Activated T-helper 17 cell treated with anti-CD3 and anti-CD28 coated beads, Interleukin-2, amount 50 U/mL, for 72 hours (primary cell): ENCODE data around the gene RAB9A. TPM values are rescaled to one million over a fixed set of nuclear protein-coding genes. Genes with fewer than 3 reads are reported as not detected.

Experiments used
- ATAC-seq: fragments of 150-1000 bp; cut with Tn5 transposase; replicated peaks from 2 replicates; pipeline ENCODE4 v1.10.0; 2021; ENCODE audit warnings: mild to moderate bottlenecking, moderate library complexity
- H3K27ac Mint-ChIP-seq: one replicate; pipeline ENCODE4 v1.8.0; 2022; ENCODE audit warnings: mixed read lengths
- H3K27me3 Mint-ChIP-seq: one replicate; pipeline ENCODE4 v1.8.0; 2022; ENCODE audit warnings: mixed read lengths
- H3K36me3 Mint-ChIP-seq: one replicate; pipeline ENCODE4 v1.8.0; 2022; ENCODE audit warnings: low read depth, mild to moderate bottlenecking, mixed read lengths
- H3K4me1 Mint-ChIP-seq: one replicate; pipeline ENCODE4 v1.8.0; 2022; ENCODE audit warnings: mixed read lengths
- H3K4me3 Mint-ChIP-seq: one replicate; pipeline ENCODE4 v1.8.0; 2022; ENCODE audit warnings: mild to moderate bottlenecking, mixed read lengths
- H3K9me3 Mint-ChIP-seq: one replicate; pipeline ENCODE4 v1.8.0; 2022; ENCODE audit warnings: mixed read lengths
- total RNA-seq, 2 donors: library from RNA; stranded (reverse); gene quantifications; one replicate each; pipeline ENCODE4 v1.2.3, GENCODE V29; 2022

The RAB9A gene
- total RNA-seq, 2 donors from 2014 or later: 18.3 to 30.5 TPM

- H3K27me3 Mint-ChIP-seq: no peaks in the 10 kb centered on the region
- H3K4me3 Mint-ChIP-seq: peak overlapping the region; percentile 95
- no peaks in the 10 kb centered on the region for H3K9me3 Mint-ChIP-seq
- peaks cover 32% of the 10 kb centered on the region for H3K36me3 Mint-ChIP-seq
- no peak for ATAC-seq
- H3K4me1 Mint-ChIP-seq: peaks cover 20% of the 10 kb centered on the region
- H3K27ac Mint-ChIP-seq: peak overlapping the region; percentile 86
Measured at GRCh38 chrX:13687203-13687602, 1.7 kb upstream of the RAB9A start.

DNA sequence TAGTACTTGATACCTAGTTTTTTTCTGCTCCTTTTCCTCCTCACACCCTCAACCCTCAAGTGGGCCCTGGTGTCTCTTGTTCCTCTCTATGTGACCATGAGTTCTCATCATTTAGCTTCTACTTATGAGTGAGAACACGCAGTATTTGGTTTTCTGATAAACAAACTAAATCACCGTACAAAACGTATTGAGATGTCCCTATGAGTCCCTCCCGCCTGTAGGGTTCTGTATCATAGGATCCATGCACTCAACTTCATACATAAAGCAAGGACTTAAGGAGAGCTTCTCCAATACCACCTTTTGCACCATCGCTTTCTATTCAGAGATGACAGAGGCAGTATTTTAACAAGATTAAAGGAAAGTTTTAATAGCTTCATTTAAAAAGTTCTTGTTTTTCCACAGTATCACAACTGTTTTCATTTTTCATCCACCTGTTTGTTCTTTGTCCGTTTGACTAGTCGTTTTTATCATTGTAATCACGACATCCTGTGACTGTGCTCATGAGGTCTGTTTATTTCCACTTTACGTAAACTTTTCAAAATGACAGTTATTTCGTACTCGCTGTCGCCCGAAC lies 457 bp upstream of the RAB9A start:
- Mint-ChIP-seq H3K27me3 (no peaks in the 10 kb centered on the region), H3K27ac (peak overlapping the region; percentile 96), H3K9me3 (no peaks in the 10 kb centered on the region), H3K4me3 (peak overlapping the region; percentile 95), H3K36me3 (peaks cover 44% of the 10 kb centered on the region), H3K4me1 (peaks cover 30% of the 10 kb centered on the region)
- peak; percentile 58 for ATAC-seq

GRCh38 chrX:13689741-13690211 lies 848 bp downstream of the RAB9A start:
- Mint-ChIP-seq H3K4me1 (peaks cover 33% of the 10 kb centered on the region), H3K27ac (peak overlapping the region; percentile 96), H3K9me3 (no peaks in the 10 kb centered on the region), H3K36me3 (peaks cover 49% of the 10 kb centered on the region), H3K4me3 (peak overlapping the region; percentile 95), H3K27me3 (no peaks in the 10 kb centered on the region)
- no peak for ATAC-seq

- peaks cover 34% of the 10 kb centered on the region for H3K4me1 Mint-ChIP-seq
- ATAC-seq: no peak
- H3K27ac Mint-ChIP-seq: peak overlapping the region; percentile 96
- peak overlapping the region; percentile 95 for H3K4me3 Mint-ChIP-seq
- H3K9me3 Mint-ChIP-seq: no peaks in the 10 kb centered on the region
- peaks cover 56% of the 10 kb centered on the region for H3K36me3 Mint-ChIP-seq
- H3K27me3 Mint-ChIP-seq: no peaks in the 10 kb centered on the region
Measured at GRCh38 chrX:13690836-13691235, 1.9 kb downstream of the RAB9A start.

DNA sequence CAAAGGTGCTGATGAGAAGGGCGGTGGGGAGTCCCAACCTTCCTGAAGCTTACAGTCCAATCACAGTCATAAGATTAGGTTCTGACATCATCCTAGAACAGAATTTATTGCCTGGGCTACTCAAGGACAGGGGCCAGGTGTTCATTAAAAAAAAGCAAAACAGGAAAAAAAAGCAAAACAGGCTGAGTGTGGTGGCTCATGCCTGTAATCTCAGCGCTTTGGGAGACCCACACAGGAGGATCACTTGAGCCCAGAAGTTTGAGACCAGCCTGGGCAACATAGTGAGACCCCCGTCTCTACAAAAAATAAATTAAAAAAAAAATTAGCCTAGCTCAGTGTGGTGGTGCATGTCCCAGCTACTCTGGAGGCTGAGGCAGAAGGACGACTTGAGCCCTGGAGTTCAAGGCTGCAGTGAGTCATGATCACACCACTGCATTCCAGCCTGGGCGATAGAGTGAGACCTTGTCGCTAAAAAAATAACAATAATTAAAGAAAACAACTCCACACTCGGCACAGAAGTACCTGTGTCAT lies 3.0 kb downstream of the RAB9A start:
- H3K27ac Mint-ChIP-seq: peak overlapping the region; percentile 74
- H3K9me3 Mint-ChIP-seq: no peaks in the 10 kb centered on the region
- peaks cover 63% of the 10 kb centered on the region for H3K36me3 Mint-ChIP-seq
- H3K4me3 Mint-ChIP-seq: peak overlapping the region; percentile 95
- no peaks in the 10 kb centered on the region for H3K27me3 Mint-ChIP-seq
- no peak for ATAC-seq
- peaks cover 33% of the 10 kb centered on the region for H3K4me1 Mint-ChIP-seq

DNA sequence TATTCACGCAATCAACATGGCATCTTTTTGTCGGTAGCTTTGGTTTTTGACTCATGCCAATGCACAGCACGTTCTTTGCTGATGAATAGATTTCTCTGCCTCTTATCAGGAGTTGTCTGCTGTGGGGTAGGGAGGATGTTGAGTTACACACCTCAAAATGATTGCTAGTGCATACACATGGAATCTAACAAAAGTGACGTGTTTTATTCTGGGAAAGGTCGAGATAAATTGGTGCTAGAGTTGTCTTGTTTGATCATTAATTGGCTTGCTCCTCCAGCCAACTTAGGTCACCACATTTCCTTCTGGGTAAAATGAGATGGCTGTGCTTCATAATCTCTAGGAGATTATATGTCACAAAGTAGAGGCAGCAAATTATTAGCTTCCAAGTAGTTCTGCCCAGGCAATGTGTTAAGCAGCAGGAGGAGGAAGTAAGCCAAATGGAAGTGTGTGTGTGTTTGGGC lies 3.9 kb downstream of the RAB9A start:
- no peaks in the 10 kb centered on the region for H3K27me3 Mint-ChIP-seq
- peak overlapping the region; percentile 74 for H3K27ac Mint-ChIP-seq
- H3K36me3 Mint-ChIP-seq: peaks cover 71% of the 10 kb centered on the region
- ATAC-seq: no peak
- H3K4me3 Mint-ChIP-seq: peak overlapping the region; percentile 95
- H3K4me1 Mint-ChIP-seq: peaks cover 35% of the 10 kb centered on the region
- no peaks in the 10 kb centered on the region for H3K9me3 Mint-ChIP-seq

DNA sequence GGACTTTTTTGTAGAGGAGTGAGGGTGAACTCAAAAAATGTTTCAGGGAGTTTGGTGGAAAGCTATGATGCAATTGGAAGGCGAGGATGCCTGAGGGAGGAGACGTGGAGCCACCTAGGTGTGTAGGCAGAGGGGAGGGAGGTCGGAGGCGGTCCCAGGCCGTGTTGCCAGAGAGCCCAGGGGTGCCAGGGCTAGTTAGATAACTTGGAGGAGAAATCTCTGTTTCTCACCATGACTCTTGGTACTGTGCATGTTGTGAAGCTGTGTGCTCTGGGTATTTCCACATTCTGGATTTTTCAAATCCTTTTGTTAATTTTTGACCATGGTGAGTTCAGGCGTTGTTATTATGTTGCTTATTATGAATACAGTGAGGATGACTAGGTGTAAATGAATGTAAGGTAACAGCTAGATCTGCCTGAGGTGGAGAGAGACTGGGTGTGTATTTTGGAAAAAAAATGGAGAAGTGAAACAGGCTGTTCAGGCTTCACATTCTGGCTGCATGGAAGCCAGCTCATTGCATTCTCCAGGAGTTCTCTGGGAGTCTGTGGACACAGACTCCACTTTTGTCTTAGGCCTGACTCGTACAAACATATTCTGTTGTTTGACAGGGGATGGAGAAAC lies 4.5 kb downstream of the RAB9A start:
- H3K36me3 Mint-ChIP-seq: peaks cover 69% of the 10 kb centered on the region
- peak overlapping the region; percentile 74 for H3K27ac Mint-ChIP-seq
- H3K4me1 Mint-ChIP-seq: peaks cover 35% of the 10 kb centered on the region
- no peak for ATAC-seq
- H3K27me3 Mint-ChIP-seq: no peaks in the 10 kb centered on the region
- peak overlapping the region; percentile 95 for H3K4me3 Mint-ChIP-seq
- no peaks in the 10 kb centered on the region for H3K9me3 Mint-ChIP-seq

DNA sequence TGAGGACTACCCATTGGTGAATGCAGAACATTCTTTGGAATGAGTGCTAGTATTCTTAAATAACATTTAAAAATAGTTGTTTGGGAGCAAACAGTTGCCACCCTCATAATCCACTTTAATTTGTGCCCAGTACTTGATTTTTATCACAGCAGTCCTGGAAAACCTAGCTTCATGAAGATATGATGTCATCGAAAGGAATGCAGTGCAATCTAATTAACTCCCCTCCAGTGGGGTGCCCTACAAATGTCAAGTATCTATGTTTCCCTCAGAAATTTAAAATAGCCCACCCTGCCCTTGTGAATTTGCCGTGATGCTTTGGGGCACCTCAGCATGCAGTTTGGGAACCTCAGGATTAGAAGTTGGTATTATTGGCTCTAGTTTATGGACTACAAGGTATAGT lies 5.4 kb downstream of the RAB9A start:
- peaks cover 39% of the 10 kb centered on the region for H3K4me1 Mint-ChIP-seq
- no peaks in the 10 kb centered on the region for H3K27me3 Mint-ChIP-seq
- peaks cover 70% of the 10 kb centered on the region for H3K36me3 Mint-ChIP-seq
- H3K4me3 Mint-ChIP-seq: no peak overlapping the region
- H3K27ac Mint-ChIP-seq: no peak overlapping the region
- no peaks in the 10 kb centered on the region for H3K9me3 Mint-ChIP-seq
- ATAC-seq: no peak

DNA sequence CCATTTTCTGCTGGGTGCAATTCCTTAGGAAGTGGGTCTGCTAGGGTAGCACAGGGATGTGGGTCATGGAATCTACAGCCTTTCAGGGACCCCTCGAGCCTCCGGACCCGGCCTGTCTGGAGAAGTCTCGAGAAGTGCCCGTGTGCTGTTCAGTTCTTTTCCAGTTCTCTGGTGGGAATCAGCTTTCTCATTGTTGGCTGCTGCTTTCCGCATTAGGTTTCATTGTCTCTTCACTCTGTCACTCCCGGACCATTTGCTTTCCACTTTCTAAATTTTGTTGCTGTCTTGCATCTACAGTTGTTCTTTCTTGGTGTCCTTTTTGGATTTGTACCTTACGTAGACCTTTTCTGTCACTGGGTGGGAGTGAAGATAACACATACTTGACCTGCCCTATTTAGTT lies 6.1 kb downstream of the RAB9A start:
- Mint-ChIP-seq H3K4me1 (peaks cover 41% of the 10 kb centered on the region), H3K4me3 (peak overlapping the region; percentile 7), H3K9me3 (no peaks in the 10 kb centered on the region), H3K27ac (no peak overlapping the region), H3K27me3 (no peaks in the 10 kb centered on the region), H3K36me3 (peaks cover 67% of the 10 kb centered on the region)
- no peak for ATAC-seq

- no peaks in the 10 kb centered on the region for H3K27me3 Mint-ChIP-seq
- H3K36me3 Mint-ChIP-seq: peaks cover 67% of the 10 kb centered on the region
- peaks cover 36% of the 10 kb centered on the region for H3K4me1 Mint-ChIP-seq
- no peak for ATAC-seq
- no peak overlapping the region for H3K27ac Mint-ChIP-seq
- H3K9me3 Mint-ChIP-seq: no peaks in the 10 kb centered on the region
- H3K4me3 Mint-ChIP-seq: peak overlapping the region; percentile 7
Measured at GRCh38 chrX:13695601-13696115, 6.7 kb downstream of the RAB9A start.

DNA sequence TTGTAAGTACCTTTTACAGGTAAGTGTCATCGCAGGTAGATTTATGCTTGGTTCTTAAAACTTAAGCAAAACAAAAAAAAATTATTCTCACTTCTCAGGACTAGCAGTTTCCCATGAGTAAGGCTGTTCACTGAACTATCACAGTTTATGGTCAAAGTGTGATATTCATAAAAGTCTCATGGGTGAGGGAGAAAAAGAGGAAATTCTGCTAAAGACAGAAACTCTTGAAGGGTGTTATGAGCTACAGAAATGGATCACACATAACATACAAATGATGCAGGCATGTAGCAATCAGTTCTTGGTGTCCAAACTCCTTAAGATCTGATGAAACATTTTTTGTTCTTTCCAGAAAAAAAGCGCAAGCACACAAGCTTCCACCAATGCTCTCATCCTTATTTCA lies 8.5 kb downstream of the RAB9A start:
- H3K36me3 Mint-ChIP-seq: peaks cover 68% of the 10 kb centered on the region
- ATAC-seq: peak; percentile 31
- H3K27ac Mint-ChIP-seq: no peak overlapping the region
- H3K4me1 Mint-ChIP-seq: peaks cover 49% of the 10 kb centered on the region
- H3K27me3 Mint-ChIP-seq: no peaks in the 10 kb centered on the region
- no peaks in the 10 kb centered on the region for H3K9me3 Mint-ChIP-seq
- H3K4me3 Mint-ChIP-seq: no peak overlapping the region

DNA sequence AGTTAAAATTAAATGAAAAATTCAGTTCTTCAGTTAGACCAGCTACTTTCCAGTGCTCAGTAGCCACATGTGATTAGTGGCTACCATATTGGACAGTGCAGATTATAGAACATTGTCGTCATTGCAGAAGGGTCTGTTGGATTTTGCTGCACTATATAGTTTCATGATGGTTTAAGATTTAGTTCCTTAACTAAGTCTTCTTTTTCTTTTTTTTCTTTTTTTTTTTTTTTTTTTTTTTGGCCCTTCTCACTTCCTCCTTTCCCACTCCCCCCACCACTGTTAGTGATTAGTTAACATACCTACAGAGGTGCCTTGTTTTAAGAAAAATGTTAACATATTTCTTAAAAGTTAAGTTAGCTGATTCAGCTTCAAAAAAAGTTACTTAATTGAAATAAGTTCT lies 9.0 kb downstream of the RAB9A start:
- no peak for ATAC-seq
- H3K27ac Mint-ChIP-seq: no peak overlapping the region
- H3K9me3 Mint-ChIP-seq: no peaks in the 10 kb centered on the region
- peaks cover 44% of the 10 kb centered on the region for H3K4me1 Mint-ChIP-seq
- H3K4me3 Mint-ChIP-seq: no peak overlapping the region
- no peaks in the 10 kb centered on the region for H3K27me3 Mint-ChIP-seq
- peaks cover 67% of the 10 kb centered on the region for H3K36me3 Mint-ChIP-seq

GRCh38 chrX:13698432-13698831 lies 9.5 kb downstream of the RAB9A start:
- Mint-ChIP-seq H3K27me3 (no peaks in the 10 kb centered on the region), H3K9me3 (no peaks in the 10 kb centered on the region), H3K36me3 (peaks cover 62% of the 10 kb centered on the region), H3K27ac (no peak overlapping the region), H3K4me3 (no peak overlapping the region), H3K4me1 (peaks cover 40% of the 10 kb centered on the region)
- no peak for ATAC-seq

DNA sequence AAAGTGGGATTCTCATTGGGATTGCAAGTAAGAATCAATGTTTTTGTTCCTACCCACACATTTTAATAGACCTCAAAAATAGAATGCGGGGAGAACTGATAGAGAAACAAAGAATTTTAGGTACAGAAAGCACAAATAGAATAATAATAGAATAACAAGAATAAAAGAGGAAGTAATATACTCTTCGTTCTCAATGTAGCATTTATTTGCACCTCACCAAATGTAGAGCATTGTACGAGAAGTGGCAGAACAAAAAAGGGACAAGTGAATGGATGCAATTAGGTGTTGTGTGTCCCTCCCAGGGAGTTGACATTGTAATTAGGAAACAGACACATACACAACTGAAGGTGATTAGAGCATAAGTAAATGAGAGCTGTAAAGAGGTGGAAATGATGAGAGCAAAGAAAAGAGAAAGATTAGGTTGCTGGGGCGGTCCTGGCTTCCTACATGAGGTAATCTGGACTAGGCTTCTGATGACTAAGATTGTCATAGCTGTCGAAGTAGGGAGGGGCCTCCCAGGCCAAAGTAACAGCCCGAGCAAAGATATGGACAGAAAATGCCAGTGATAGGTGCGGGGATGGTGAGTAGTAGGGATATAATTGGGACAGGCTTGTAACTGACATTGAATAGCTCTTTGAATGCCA lies 10.4 kb downstream of the RAB9A start:
- H3K4me1 Mint-ChIP-seq: peaks cover 43% of the 10 kb centered on the region

More for the DNA sequence above, 10.4 kb downstream of the RAB9A start:
- ATAC-seq: peak; percentile 51
- Mint-ChIP-seq H3K27me3 (no peaks in the 10 kb centered on the region), H3K36me3 (peaks cover 66% of the 10 kb centered on the region), H3K9me3 (no peaks in the 10 kb centered on the region), H3K27ac (no peak overlapping the region), H3K4me3 (peak overlapping the region; percentile 29)
